GM10266 (cell line): ENCODE data around the gene TSTD2.

Source experiments
- DNase-seq: peaks from one replicate; pipeline ENCODE4 v3.0.0; 2012; ENCODE audit errors: extremely low spot score
- CTCF ChIP-seq: IDR thresholded peaks from 2 replicates; pipeline ENCODE4 v1.5.1; 2012; ENCODE audit warnings: mild to moderate bottlenecking, low read depth; ENCODE audit not compliant: control insufficient read depth, insufficient read depth; ENCODE audit errors: missing control alignments

The TSTD2 gene

GRCh38 chr9:97666907-97667686 lies 33.9 kb upstream of the TSTD2 start:
- no peak for TF ChIP-seq CTCF
- DNase-seq, result no peak

- TF ChIP-seq CTCF, result no peak
These were observed 32.6 kb upstream of the TSTD2 start for GRCh38 chr9:97665742-97666141.

GRCh38 chr9:97660847-97661246 lies 27.7 kb upstream of the TSTD2 start:
- no peak for DNase-seq
- TF ChIP-seq CTCF, result no peak

More at GRCh38 chr9:97665742-97666141, 32.6 kb upstream of the TSTD2 start:
- DNase-seq, result no peak

- no peak for DNase-seq
- TF ChIP-seq CTCF, result no peak
These were observed 27.2 kb upstream of the TSTD2 start for GRCh38 chr9:97660340-97660739.

- TF ChIP-seq CTCF, result no peak
- no peak for DNase-seq
These were observed 26.6 kb upstream of the TSTD2 start for GRCh38 chr9:97659771-97660170.

GRCh38 chr9:97658707-97659106 lies 25.5 kb upstream of the TSTD2 start:
- no peak for TF ChIP-seq CTCF
- DNase-seq, result no peak

GRCh38 chr9:97651646-97652045 lies 18.5 kb upstream of the TSTD2 start:
- TF ChIP-seq CTCF, result no peak
- DNase-seq, result no peak
